Nephron progenitor cell (in vitro differentiated cells): ENCODE data around the gene SRR.

Source experiments
- DNase-seq: peaks from one replicate; pipeline ENCODE4 v3.0.0; 2021
- H3K27ac Mint-ChIP-seq: 2 replicates; pipeline ENCODE4 v1.8.0; 2021; ENCODE audit warnings: mild to moderate bottlenecking, moderate library complexity, mixed read lengths
- H3K27me3 Mint-ChIP-seq: 2 replicates; pipeline ENCODE4 v1.8.0; 2021; ENCODE audit warnings: mild to moderate bottlenecking, low read depth, mixed read lengths; ENCODE audit not compliant: poor library complexity
- H3K36me3 Mint-ChIP-seq: 2 replicates; pipeline ENCODE4 v1.8.0; 2021; ENCODE audit warnings: low read depth, mixed read lengths
- H3K4me1 Mint-ChIP-seq: 2 replicates; pipeline ENCODE4 v1.8.0; 2021; ENCODE audit warnings: mixed read lengths
- H3K4me3 Mint-ChIP-seq: 2 replicates; pipeline ENCODE4 v1.8.0; 2021; ENCODE audit warnings: mild to moderate bottlenecking, moderate library complexity, mixed read lengths
- H3K9me3 Mint-ChIP-seq: 2 replicates; pipeline ENCODE4 v1.8.0; 2021; ENCODE audit warnings: mild to moderate bottlenecking, moderate library complexity, mixed read lengths
- TF ChIP-seq, protein P1 (sequence below): fragments of 200-600 bp; sonication (generic); IDR thresholded peaks from 2 replicates; pipeline ENCODE4 v1.5.0; 2021; ENCODE audit warnings: antibody characterized with exemption

The SRR gene

DNA sequence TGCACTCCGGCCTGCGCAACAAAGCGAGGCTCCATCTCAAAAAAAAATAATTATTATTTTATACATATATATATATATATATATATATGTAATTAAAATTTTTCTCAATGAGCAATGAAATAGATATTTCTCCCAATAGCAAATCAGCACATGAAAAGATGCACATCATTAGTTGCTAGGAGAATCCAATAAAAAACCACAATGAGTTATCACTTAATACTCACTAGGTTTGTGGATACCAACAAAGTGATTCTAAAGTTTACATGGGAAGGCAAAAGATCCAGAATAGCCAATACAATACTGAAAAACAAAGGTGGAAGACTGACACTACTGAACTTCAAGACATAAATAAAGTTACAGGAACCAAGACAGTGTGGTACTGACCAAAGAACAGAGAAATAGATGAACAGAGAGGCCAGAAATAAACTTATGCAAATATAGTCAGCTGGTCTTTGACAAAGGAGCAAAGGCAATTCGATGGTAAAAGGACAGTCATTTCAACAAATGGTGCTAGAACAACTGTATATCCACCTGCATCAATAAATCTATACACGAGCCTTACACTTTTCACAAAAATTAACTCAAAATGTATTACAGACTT lies 13.8 kb upstream of the SRR start:
- TF ChIP-seq, protein P1, sequence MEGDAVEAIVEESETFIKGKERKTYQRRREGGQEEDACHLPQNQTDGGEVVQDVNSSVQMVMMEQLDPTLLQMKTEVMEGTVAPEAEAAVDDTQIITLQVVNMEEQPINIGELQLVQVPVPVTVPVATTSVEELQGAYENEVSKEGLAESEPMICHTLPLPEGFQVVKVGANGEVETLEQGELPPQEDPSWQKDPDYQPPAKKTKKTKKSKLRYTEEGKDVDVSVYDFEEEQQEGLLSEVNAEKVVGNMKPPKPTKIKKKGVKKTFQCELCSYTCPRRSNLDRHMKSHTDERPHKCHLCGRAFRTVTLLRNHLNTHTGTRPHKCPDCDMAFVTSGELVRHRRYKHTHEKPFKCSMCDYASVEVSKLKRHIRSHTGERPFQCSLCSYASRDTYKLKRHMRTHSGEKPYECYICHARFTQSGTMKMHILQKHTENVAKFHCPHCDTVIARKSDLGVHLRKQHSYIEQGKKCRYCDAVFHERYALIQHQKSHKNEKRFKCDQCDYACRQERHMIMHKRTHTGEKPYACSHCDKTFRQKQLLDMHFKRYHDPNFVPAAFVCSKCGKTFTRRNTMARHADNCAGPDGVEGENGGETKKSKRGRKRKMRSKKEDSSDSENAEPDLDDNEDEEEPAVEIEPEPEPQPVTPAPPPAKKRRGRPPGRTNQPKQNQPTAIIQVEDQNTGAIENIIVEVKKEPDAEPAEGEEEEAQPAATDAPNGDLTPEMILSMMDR = no peak
- no peaks in the 10 kb centered on the region for H3K9me3 Mint-ChIP-seq
- peaks cover under 1% of the 10 kb centered on the region for H3K4me1 Mint-ChIP-seq
- H3K27me3 Mint-ChIP-seq = no peaks in the 10 kb centered on the region
- H3K27ac Mint-ChIP-seq = no peak overlapping the region
- DNase-seq = no peak
- peaks cover 73% of the 10 kb centered on the region for H3K36me3 Mint-ChIP-seq
- H3K4me3 Mint-ChIP-seq = no peak overlapping the region

DNA sequence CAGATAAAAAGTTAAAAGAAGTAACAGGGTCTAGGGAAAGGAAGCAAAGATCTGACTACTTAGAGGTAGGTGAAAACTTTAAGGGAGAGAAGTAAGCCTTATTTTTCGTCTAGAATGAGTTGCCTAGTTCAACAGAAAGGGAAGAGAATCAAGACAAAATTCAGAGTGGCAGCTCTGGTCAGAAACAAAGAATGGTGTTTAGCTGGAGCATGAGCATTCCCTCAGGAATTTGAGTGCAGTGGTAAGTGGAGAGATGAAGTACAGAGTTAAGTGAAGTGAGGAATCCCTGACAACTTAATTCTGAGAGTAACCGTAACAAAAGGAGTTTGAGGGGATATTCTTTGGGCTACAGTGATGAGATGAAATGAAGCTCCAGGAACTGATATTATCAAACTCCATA lies 11.7 kb upstream of the SRR start:
- Mint-ChIP-seq H3K27ac (no peak overlapping the region), H3K4me3 (no peak overlapping the region), H3K9me3 (no peaks in the 10 kb centered on the region), H3K27me3 (no peaks in the 10 kb centered on the region), H3K4me1 (peaks cover 11% of the 10 kb centered on the region), H3K36me3 (peaks cover 80% of the 10 kb centered on the region)
- no peak for DNase-seq
- TF ChIP-seq, protein P1 = no peak

- Mint-ChIP-seq H3K4me1 (peaks cover 11% of the 10 kb centered on the region), H3K27me3 (no peaks in the 10 kb centered on the region), H3K9me3 (no peaks in the 10 kb centered on the region), H3K4me3 (no peak overlapping the region), H3K36me3 (peaks cover 81% of the 10 kb centered on the region), H3K27ac (peak overlapping the region; percentile 28)
- no peak for DNase-seq
- TF ChIP-seq, protein P1 = no peak
Measured at GRCh38 chr17:2295575-2295974, 8.2 kb upstream of the SRR start.

GRCh38 chr17:2297023-2297422 lies 6.7 kb upstream of the SRR start:
- Mint-ChIP-seq H3K4me1 (peaks cover 22% of the 10 kb centered on the region), H3K36me3 (peaks cover 75% of the 10 kb centered on the region), H3K9me3 (no peaks in the 10 kb centered on the region), H3K27ac (no peak overlapping the region), H3K4me3 (no peak overlapping the region), H3K27me3 (no peaks in the 10 kb centered on the region)
- no peak for DNase-seq
- TF ChIP-seq, protein P1 = no peak

DNA sequence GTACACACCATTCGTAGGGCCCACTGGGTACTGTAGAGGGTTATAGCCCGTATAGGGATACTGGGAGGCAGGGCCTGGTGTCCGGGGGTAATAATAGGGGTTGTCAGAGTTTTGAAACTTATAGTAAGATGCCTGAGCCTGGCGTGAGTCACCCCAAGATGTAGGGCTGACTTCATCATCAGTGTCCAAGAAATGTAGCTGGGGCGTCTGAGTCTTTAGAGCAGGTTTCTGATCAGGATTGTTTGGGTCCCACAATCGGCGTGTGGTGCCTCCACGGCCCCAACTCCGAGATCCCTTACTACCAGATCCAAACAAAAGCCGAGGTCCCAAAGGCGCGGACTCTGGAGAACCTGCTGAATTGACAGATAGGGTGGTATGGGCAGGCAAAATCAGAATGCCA lies 4.6 kb upstream of the SRR start:
- Mint-ChIP-seq H3K27ac (no peak overlapping the region), H3K36me3 (peaks cover 66% of the 10 kb centered on the region), H3K4me1 (peaks cover 30% of the 10 kb centered on the region), H3K4me3 (no peak overlapping the region), H3K27me3 (no peaks in the 10 kb centered on the region), H3K9me3 (no peaks in the 10 kb centered on the region)
- no peak for DNase-seq
- TF ChIP-seq, protein P1 = no peak

DNA sequence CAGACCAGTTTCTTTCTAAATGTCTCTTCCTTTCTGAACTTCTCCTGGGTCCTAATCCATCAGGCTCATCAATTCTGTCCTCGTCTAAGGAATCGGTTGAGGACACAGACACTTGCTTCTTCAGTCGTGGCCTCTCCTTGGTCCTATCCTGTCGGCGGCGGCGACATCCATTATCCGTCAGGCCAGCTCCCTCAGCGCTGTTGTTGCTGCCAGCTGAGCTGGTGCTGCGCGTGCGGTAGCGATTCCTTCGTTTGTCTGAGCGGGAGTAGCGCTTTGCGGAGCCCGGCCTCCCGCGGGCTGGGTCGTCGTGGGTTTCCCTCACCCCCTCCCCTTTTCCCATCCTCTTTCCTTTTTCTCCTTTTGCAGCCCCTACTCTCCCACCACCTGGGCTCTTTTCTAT lies 4.0 kb upstream of the SRR start:
- H3K4me3 Mint-ChIP-seq = no peak overlapping the region
- TF ChIP-seq, protein P1 = no peak
- H3K9me3 Mint-ChIP-seq = no peaks in the 10 kb centered on the region
- H3K27me3 Mint-ChIP-seq = no peaks in the 10 kb centered on the region
- no peak for DNase-seq
- peak overlapping the region; percentile 54 for H3K27ac Mint-ChIP-seq
- H3K4me1 Mint-ChIP-seq = peaks cover 32% of the 10 kb centered on the region
- peaks cover 60% of the 10 kb centered on the region for H3K36me3 Mint-ChIP-seq
